C4-2B (cell line): ENCODE results near the gene PPP1R1B.

Experiments
- ZFX ChIP-seq: fragments of 450-650 bp; IDR thresholded peaks from 2 replicates; pipeline ENCODE4 v1.6.1; 2017
- TF ChIP-seq, protein P1 (sequence below): fragments of 450-650 bp; conservative IDR thresholded peaks from 2 replicates; pipeline ENCODE4 v1.5.1; 2017; ENCODE audit warnings: mild to moderate bottlenecking

DNA sequence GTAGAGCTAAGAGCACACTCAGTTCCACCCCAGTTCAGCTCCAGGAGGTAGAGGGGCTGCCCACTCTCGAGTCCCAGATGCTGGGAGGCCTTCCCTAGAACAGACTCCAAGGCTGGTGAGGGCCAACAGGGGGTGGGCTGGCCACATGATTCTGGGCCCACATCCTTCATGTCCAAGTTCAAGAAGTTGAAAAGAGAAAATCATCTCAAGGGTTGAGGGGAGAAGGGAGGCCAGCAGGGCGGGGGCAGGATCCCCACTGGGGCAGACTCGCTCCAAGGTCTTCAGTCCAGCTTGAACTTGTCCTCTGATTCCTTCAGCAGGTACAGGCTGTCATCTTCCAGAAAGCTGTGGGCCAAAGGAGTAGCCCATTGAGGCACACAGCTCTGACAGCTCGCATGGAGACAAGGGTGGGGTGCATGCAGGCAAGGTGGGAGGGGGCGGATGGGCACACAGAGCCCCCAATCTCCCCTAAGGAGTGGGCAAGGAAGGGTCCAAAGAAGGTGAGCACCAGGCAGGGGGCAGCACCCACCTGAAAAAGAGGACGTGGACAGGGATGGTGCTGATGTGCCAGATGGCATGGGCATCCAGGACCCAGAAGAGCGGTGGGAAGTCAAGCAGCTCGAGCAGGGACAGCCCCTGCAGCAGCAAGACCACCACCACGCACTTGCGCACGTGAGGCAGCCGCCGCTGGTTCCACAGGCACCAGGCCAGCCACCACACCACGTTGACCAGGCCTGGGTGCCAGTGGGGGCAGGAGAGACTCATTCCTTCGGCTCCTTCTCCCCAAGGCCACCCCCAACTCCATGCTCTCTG lies 46.0 kb downstream of the PPP1R1B start:
- TF ChIP-seq, protein P1, sequence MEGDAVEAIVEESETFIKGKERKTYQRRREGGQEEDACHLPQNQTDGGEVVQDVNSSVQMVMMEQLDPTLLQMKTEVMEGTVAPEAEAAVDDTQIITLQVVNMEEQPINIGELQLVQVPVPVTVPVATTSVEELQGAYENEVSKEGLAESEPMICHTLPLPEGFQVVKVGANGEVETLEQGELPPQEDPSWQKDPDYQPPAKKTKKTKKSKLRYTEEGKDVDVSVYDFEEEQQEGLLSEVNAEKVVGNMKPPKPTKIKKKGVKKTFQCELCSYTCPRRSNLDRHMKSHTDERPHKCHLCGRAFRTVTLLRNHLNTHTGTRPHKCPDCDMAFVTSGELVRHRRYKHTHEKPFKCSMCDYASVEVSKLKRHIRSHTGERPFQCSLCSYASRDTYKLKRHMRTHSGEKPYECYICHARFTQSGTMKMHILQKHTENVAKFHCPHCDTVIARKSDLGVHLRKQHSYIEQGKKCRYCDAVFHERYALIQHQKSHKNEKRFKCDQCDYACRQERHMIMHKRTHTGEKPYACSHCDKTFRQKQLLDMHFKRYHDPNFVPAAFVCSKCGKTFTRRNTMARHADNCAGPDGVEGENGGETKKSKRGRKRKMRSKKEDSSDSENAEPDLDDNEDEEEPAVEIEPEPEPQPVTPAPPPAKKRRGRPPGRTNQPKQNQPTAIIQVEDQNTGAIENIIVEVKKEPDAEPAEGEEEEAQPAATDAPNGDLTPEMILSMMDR: no peak; the same call in 1 of the 2 replicates
- TF ChIP-seq ZFX: no peak
